PC-3 (cell line): Measurements from ENCODE around the gene IL1R1.

ENCODE experiments used
- EZH2 ChIP-seq: fragments of 300-600 bp; sonication (generic); IDR thresholded peaks from one replicate; pipeline ENCODE4 v1.6.1; 2017; ENCODE audit warnings: antibody characterized with exemption, mild to moderate bottlenecking, low read length; ENCODE audit not compliant: unreplicated experiment
- EZH2phosphoT487 ChIP-seq: fragments of 300-600 bp; sonication (generic); IDR thresholded peaks from 2 replicates; pipeline ENCODE4 v1.6.1; 2018; ENCODE audit warnings: mild to moderate bottlenecking, antibody characterized with exemption, low read length, borderline replicate concordance
- TF ChIP-seq, protein P1 (sequence below): fragments of 300-600 bp; sonication (generic); conservative IDR thresholded peaks from 2 replicates; pipeline ENCODE4 v1.5.1; 2017; ENCODE audit warnings: antibody characterized with exemption, low read depth, mild to moderate bottlenecking, low read length

DNA sequence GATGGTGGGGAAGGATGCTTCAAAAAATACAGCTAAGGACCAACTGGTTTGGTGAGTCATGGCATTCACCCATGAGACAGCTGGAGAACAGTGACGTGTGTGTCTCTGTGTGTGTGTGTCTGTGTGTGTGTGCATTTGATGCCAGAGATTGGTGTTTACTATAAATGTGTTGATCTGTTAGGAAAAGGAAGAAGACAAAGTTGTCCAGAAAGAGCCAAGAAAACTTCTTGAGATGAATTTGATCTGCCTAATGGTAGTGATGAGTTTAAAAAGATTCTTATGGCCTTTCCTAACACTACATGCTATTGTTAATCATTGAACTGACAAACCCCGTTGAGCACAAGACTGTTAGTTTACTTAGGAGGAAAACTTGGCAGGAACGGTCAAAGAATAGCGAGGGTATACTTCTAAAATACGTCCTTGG is 36.4 kb upstream of the IL1R1 start:
- TF ChIP-seq, protein P1, sequence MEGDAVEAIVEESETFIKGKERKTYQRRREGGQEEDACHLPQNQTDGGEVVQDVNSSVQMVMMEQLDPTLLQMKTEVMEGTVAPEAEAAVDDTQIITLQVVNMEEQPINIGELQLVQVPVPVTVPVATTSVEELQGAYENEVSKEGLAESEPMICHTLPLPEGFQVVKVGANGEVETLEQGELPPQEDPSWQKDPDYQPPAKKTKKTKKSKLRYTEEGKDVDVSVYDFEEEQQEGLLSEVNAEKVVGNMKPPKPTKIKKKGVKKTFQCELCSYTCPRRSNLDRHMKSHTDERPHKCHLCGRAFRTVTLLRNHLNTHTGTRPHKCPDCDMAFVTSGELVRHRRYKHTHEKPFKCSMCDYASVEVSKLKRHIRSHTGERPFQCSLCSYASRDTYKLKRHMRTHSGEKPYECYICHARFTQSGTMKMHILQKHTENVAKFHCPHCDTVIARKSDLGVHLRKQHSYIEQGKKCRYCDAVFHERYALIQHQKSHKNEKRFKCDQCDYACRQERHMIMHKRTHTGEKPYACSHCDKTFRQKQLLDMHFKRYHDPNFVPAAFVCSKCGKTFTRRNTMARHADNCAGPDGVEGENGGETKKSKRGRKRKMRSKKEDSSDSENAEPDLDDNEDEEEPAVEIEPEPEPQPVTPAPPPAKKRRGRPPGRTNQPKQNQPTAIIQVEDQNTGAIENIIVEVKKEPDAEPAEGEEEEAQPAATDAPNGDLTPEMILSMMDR, result no peak
- no peak for TF ChIP-seq EZH2
- TF ChIP-seq EZH2phosphoT487, result no peak
